Measurements from ENCODE around the gene ACAN.

The ACAN gene

DNA sequence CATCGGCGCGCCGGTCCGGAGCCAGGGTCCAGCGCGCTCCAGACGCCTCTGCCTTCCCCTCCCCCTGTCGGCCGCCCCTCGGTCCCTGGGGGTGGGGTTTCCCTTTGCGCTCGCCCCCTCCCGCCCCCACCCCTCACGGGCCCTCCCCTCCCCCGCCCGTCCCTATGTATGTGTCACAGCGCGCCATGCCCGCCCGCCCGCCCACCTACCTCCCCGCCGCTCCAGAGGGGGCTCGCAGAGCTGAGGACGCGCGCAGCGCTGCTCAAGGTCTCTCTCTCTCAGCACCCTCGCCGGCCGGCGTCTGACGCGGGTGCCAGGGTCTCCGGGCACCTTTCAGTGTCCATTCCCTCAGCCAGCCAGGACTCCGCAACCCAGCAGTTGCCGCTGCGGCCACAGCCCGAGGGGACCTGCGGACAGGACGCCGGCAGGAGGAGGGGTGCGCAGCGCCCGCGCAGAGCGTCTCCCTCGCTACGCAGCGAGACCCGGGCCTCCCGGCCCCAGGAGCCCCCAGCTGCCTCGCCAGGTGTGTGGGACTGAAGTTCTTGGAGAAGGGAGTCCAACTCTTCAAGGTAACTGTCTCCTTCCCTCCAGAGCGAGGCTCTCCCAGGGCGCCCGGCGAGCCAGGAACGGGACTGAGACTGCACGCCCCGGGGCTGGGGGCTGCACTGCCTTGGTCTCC, at the start of gene ACAN:
TSS of gene ACAN (plus strand) at position 196 of the 679 bp plus-strand sequence. CDS start 32,771 bp downstream, outside the sequence.
- DNase-seq, result no peak

GRCh38 chr15:88756521-88756920, 46.7 kb upstream of the ACAN start:
- DNase-seq, result no peak

GRCh38 chr15:88756921-88757320, 46.3 kb upstream of the ACAN start:
- DNase-seq, result no peak

- DNase-seq, result no peak
These were observed 43.4 kb upstream of the ACAN start for GRCh38 chr15:88759872-88760271.

- DNase-seq, result no peak
These were observed 38.8 kb upstream of the ACAN start for GRCh38 chr15:88764448-88764847.

- DNase-seq, result no peak
These were observed 38.0 kb upstream of the ACAN start for GRCh38 chr15:88765212-88765611.

- DNase-seq, result no peak
These were observed 33.9 kb upstream of the ACAN start for GRCh38 chr15:88769161-88769971.

DNA sequence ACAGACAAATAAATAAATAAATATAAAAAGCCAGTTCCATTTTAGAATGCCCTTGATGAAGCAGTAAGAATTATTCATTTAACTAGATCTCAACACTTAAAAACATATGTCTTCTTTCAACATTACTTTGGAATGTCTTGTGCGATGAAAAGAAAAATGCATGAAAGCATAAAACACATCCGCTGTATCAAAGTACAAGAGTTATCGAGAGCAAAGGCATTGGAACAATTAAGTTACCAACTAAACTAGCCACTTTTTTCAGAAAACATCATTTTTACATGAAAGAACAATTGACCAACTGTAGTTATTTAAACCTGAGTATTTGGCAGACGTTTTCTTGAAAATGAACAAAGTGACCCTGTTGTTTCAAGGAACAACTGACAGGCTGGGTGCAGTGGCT, 27.5 kb upstream of the ACAN start:
- no peak for DNase-seq

DNA sequence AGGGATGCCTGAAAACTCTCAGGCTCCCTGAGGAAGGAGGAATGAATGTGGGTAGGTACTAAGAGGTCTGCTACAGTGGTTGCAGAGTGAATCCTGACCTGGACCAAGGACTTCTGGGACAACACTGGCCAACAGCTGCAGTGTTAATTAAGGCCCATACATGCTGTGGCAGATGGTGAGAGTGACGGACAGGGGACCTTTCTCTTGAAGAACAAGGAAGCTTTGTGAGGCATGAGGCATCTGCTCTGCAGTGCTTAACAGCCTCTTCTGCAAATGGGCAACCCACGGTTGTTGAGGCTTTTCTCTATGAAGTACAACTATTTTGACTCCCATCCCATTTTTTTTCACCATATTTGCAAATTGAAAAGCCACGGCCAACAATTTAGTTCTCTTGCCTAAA, 26.6 kb upstream of the ACAN start:
- DNase-seq, result no peak

DNA sequence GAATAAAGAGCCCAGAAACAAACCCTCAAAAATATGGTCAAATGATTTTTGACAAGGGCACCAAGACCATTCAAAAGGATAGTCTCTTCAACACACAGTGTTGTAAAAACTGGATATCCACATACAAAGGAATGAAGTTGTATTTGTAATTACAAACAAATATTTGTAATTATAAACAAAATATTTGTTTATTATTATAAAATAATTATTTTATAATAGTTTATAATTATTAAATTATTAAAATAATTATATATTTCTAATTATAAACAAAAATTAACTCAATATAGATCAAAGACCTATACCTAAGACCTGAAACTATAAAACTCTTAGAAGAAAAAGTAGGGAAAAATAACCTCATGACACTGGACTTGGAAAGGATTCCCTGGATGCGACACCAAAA, 23.3 kb upstream of the ACAN start:
- no peak for DNase-seq

GRCh38 chr15:88782465-88782864, 20.8 kb upstream of the ACAN start:
- DNase-seq, result no peak

GRCh38 chr15:88785217-88785616, 18.0 kb upstream of the ACAN start:
- DNase-seq, result no peak

GRCh38 chr15:88788036-88788435, 15.2 kb upstream of the ACAN start:
- DNase-seq, result no peak

- no peak for DNase-seq
These were observed 14.4 kb upstream of the ACAN start for GRCh38 chr15:88788816-88789215.

- DNase-seq, result no peak
These were observed 12.8 kb upstream of the ACAN start for GRCh38 chr15:88790486-88790885.

GRCh38 chr15:88791637-88792036, 11.6 kb upstream of the ACAN start:
- DNase-seq, result no peak

GRCh38 chr15:88792342-88793282, 10.6 kb upstream of the ACAN start:
- no peak for DNase-seq

DNA sequence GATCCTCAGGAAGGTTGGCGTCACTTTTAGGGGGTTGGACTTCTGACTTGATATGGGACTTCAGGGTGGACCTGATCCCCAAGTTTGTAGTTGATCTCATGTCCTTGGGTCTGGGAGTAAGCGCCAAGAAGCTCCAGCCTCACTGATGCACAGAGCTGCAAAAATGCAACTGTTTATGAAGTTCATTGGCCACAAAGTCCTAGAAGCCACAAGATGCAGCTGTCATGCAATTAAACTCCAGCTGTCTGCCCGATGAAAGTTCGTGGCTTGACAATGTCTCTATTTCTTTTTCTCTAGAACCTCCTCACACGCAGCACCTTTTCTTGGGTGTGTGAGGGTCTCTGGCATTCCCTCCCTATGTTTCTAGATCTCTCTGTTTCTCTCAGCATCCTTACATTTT, 9.2 kb upstream of the ACAN start:
- no peak for DNase-seq

DNA sequence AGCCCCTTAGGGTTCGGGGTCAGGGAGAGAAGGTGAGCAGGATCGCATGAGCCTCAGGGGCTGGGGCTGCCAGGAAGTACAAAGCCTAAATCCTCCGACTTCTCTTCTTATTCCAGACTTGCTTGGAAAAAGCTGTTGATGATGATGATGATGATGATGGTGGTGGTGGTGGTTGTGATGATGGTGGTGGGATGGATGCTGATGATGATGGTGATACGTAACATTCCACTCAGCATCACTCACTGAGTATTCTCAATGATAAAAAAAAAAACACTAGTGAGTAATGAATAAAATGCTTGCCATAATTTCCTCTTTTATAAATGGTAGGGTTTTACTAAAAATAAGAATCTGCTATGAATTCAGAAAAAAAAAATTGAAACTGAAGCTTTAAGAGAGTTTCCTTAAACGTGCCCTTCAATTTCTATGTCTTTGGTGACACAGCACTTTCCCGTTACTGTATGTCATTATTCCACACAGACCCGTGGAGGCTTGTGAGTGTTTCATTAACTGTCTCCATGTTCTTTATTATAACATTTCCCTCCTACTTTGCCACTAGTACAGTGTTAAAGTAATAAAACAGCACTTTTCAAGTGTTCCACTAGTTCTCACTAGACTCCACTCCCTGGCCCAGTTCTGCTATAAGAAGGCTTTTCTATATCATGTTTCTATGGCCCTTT, 5.4 kb upstream of the ACAN start:
- DNase-seq, result no peak

- DNase-seq, result no peak
These were observed 3.9 kb upstream of the ACAN start for GRCh38 chr15:88799341-88799740.

GRCh38 chr15:88800026-88800425, 3.2 kb upstream of the ACAN start:
- no peak for DNase-seq

- DNase-seq, result no peak
These were observed 2.5 kb upstream of the ACAN start for GRCh38 chr15:88800738-88801137.
